Calu3 (cell line): ENCODE measurements around the gene CXXC1. TPM values are rescaled to one million over a fixed set of nuclear protein-coding genes. Genes with fewer than 3 reads are reported as not detected.

Experiments
- total RNA-seq: library from RNA; stranded (reverse); gene quantifications from 2 replicates; pipeline ENCODE4 v1.2.3, GENCODE V29; 2022

Gene CXXC1
- total RNA-seq, 1 experiment from 2014 or later = 75.1 TPM

Other genes with a start within 250 kb of the CXXC1 start
- 56.7 and 59.1 TPM in 2 replicates for gene MYO5B, start 92.5 kb downstream of the CXXC1 start, total RNA-seq
- 0.94 and 0.98 TPM in 2 replicates for gene CFAP53, start 21.2 kb downstream of the CXXC1 start, total RNA-seq
- gene MBD1, start 6.2 kb downstream of the CXXC1 start, total RNA-seq = 70.5 and 88.0 TPM in 2 replicates
- 20.3 and 22.5 TPM in 2 replicates for gene SKA1, start 87.4 kb upstream of the CXXC1 start, total RNA-seq